Ramos (cell line): ENCODE measurements around the gene USP10.

Experiments used
- in situ Hi-C: fragments of 300-500 bp; cut with MboI; formaldehyde crosslinking; loops from one replicate; pipeline ENCODE4 v1.14.3; 2022; ENCODE audit warnings: low sequenced_read_pairs; ENCODE audit not compliant: unreplicated experiment

Gene USP10, protein sequence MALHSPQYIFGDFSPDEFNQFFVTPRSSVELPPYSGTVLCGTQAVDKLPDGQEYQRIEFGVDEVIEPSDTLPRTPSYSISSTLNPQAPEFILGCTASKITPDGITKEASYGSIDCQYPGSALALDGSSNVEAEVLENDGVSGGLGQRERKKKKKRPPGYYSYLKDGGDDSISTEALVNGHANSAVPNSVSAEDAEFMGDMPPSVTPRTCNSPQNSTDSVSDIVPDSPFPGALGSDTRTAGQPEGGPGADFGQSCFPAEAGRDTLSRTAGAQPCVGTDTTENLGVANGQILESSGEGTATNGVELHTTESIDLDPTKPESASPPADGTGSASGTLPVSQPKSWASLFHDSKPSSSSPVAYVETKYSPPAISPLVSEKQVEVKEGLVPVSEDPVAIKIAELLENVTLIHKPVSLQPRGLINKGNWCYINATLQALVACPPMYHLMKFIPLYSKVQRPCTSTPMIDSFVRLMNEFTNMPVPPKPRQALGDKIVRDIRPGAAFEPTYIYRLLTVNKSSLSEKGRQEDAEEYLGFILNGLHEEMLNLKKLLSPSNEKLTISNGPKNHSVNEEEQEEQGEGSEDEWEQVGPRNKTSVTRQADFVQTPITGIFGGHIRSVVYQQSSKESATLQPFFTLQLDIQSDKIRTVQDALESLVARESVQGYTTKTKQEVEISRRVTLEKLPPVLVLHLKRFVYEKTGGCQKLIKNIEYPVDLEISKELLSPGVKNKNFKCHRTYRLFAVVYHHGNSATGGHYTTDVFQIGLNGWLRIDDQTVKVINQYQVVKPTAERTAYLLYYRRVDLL

DNA sequence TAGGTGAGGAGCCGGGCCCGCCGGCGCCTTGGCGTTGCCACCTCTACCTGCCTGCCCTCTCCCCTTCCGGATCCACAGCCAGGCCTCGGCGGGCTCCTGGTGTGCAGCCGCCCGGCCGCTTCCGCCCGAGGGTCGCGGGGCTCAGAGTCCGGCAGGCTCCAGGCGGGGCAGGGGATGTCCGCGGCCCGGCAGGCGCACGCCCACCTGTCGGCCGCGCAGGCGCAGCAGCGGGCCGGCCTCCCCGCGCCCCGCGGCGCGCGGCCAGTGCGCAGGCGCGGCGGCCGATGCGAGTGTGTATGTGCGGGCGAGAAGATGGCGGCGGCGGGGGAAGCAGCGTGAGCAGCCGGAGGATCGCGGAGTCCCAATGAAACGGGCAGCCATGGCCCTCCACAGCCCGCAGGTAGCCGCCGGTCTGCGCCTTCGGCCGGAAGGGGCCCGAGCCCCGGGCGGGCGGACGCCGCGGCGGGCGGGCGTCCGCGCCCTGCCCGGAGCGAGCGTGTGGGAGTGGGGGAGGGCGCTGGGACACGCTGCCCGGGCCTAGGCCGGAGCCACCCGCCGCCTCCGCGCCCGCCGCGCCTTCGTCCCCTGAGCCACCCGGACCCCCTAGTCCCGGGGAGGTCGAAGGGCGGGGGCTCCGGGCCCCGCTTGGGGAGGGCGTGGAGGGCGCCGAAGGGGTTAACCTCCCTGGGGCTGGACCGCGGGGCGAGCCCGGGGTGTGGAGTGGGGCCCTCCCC lies at the start of gene USP10:
Gene USP10 (plus strand): TSS at position 289 of the 734 bp plus-strand sequence. CDS start 91 bp downstream, at position 380.
- in situ Hi-C loops = no loop called here

DNA sequence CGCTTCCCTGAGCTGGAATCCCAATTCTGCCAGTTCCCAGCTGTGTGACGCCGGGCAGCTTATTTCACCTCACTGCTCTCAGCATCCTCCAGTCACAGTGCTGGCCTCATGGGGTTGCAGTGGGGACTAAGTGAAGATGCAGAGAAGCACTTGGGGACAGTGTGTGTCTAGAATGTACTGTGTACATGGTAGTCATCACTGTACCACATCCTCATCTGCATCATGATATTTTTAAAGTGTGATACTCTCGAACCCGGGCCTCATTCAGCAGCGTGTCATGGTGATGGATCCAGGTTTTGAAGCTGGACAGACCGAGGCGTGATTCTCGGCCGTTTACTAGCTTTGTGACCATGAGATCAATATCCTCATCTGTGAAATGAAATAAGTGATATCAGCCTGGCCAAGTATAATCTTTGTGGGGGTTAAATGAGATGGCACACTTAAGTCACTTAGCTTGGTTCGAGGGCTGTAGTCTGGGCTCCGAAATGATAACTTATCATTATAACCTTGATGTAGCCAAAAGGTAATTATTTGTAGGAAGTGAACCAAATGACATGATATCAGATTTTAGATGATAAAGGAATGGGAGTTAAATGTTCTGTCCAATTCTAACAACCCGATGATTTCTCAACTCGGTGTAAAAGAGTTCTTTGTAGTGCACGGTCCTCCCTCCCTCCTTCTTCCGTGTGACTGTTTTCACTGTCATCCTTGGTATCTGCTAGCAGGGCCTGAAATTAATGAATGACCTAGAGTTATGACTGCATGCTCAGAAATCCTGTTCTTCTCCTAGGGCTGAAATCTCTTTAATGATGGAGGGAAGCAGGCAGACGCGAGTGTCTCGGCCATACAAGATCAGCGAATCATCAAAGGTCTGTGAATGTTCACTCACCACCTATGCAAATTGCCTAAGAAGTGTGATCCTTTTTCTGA lies 49.5 kb upstream of the USP10 start:
- in situ Hi-C loops = no loop called here

DNA sequence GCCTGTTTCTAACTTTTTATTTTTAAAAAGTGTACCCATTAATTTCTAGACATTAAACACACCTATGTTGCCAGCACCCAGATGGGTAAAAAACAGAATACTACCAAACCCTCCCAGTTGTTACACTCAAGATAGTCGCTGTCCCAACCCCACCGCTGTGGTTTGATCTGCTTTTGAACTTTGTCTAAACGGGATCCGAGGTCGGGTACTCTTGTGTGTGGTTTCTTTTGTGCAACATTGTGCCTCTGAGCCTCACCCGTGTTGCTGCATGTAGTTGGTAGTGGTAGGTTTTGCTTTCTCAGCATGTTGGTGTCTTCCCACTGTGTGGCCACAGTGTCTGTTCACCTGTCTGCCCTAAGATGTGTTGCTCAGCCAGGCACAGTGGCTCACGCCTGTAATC lies 47.2 kb upstream of the USP10 start:
- in situ Hi-C loops = no loop called here

DNA sequence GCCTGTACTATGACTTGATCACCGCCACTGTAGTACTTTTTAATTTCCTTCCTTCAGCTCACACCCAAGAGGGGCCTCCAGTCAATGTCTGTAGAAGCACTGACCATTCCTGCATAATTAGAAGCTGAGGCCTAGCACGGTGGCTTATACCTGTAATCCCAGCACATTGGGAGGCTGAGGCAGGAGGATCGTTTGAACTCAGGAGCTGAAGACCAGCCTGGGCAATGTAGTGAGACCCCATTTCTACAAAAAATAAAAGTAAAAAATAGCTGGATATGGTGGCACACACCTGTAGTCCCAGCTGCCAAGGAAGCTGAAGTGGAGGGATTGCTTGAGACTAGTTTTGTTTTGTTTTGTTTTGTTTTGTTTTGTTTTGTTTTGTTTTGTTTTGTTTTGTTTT lies 45.6 kb upstream of the USP10 start:
- in situ Hi-C loops = no loop called here

DNA sequence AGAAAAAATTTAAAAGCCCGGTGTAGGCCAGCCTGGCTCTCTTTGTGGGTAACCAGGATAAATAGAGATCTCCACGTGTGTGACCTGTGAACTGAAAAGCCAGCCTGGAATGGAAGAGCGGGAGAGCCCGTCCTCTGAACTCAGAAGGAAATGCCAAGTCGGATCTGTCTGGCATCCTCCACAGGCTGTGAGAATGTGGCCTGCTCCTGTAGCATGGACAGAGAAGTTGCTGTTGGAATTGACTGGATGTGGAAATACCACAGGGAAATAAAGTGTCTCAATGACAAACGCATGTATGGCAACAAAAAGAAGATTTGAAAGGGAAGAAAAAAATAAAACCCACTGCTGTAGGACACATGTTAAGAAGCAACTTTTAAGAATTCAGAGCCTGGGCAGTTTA lies 44.8 kb upstream of the USP10 start:
- in situ Hi-C loops = no loop called here

DNA sequence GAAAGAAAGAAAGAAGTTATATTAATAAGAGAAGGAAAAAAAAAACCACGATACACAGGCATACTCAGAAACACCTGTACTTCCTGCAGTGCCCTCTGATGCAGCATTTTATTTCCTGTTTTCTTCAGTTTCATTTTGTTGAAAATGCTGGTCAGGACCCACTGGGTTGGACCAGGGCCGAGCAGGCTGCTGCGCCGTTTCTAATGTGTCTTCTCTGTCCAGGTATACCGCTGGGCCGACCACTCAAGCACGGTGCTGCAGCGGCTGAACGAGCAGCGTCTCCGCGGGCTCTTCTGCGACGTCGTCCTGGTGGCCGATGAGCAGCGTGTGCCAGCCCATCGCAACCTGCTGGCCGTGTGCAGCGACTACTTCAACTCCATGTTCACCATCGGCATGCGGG lies 43.2 kb upstream of the USP10 start:
- in situ Hi-C loops = no loop called here

DNA sequence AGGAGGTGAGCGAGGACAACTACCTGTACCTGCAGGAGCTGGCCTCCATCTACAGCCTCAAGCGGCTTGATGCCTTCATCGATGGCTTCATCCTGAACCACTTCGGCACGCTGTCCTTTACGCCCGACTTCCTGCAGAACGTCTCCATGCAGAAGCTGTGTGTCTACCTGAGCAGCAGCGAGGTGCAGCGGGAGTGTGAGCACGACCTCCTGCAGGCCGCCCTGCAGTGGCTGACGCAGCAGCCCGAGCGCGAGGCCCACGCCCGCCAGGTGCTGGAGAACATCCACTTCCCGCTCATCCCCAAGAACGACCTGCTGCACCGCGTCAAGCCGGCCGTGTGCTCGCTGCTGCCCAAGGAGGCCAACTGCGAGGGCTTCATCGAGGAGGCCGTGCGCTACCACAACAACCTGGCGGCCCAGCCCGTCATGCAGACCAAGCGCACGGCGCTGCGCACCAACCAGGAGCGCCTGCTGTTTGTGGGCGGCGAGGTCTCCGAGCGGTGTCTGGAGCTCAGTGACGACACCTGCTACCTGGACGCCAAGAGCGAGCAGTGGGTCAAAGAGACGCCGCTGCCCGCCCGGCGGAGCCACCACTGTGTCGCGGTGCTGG lies 42.5 kb upstream of the USP10 start:
- in situ Hi-C loops = no loop called here

DNA sequence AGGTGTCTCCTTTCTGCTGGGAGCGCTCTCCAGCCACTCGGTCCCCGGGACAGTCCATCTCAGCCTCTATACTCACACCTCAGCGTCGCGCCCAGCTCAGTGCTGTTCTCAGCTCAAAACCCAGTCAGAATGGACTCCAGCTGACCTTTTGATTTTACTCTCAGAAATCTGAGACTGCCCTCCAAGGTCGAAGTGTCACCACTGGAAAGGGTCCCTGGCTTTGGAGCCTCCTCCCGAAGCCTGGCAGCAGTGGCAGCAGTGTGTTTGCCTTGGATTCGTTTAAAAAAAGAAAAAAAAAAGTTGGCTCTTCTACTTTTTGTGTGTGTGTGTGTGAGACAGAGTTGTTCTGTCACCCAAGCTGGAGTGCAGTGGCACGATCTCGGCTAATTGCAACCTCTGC lies 41.1 kb upstream of the USP10 start:
- in situ Hi-C loops = no loop called here

DNA sequence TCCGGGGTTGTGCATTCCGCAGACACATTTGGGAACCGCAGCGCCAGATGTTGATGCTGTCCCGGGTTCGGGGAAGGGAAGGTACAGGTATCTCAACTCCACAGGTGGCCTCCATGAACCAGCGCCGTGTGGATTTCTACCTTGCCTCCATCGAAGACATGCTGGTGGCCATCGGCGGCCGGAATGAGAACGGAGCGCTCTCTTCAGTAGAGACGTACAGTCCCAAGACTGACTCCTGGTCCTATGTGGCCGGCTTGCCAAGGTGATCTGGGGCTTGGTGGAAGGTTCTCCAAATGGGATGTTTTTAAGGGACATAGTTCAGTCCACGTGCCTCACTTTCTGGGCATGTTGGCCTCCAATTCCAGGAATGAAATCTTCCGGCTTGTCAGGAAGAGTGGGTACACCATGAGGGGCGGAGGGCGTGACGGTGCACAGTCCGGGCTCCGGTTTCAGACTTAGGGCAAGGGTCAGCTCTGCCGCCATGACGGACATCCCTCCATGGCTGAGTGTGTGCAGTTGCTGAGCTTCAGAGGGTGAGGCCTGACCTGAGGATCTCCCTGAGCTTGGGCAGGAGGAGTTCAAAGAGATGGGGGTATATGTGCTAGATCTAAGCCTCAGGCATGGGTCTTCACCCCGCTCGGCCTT lies 40.0 kb upstream of the USP10 start:
- in situ Hi-C loops = no loop called here

DNA sequence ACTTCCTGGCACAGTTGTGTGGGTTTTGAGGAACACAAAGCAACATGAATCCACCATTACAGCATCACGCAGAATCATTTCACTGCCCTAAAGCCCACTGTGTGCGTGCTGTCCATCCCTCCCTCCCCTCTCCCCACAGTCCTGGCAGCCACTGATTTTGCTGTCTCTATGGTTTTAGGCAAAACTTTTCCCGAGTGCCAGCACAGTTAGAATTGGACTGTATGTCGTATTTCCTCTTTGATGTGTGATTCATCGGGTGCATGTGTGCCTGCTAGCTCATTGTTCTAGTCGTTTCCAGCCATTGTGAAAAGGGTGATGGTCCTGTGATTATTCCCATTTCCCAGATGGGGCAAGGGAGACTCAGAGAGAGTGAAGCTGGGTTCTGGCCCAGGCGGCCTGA lies 38.8 kb upstream of the USP10 start:
- in situ Hi-C loops = no loop called here

DNA sequence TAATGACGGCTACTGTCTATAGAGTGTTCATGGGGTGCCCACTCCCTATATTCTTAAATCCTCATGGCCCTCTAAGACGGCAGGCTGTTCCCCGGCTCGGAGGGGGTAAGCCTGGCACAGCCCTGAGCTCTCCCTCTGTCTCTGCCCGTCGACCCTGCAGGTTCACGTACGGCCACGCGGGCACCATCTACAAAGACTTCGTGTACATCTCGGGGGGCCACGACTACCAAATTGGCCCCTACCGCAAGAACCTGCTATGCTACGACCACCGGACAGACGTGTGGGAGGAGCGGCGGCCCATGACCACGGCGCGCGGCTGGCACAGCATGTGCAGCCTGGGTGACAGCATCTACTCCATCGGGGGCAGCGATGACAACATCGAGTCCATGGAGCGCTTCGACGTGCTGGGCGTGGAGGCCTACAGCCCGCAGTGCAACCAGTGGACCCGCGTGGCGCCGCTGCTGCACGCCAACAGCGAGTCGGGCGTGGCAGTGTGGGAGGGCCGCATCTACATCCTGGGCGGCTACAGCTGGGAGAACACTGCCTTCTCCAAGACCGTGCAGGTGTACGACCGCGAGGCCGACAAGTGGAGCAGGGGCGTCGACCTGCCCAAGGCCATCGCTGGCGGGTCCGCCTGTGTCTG lies 38.3 kb upstream of the USP10 start:
- in situ Hi-C loops = no loop called here

DNA sequence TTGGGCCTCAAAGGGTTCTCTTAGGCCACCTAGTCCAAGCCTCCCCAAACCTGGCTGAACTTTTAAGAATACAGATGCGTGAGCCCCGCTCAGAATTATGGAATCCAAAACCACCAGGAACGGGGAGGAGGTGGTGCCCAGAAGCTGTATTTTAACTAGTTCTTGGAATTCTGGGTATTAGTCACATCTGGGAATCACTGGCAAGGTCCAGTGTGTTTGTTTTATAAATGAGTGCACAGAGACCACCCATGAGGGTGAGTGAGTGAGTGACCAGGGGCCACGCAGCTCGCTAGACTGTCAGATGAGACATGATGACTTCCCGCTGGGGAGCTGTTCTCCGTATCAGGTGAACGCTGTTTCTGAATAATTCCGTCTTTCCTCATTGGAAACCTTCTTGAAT lies 37.3 kb upstream of the USP10 start:
- in situ Hi-C loops = no loop called here

DNA sequence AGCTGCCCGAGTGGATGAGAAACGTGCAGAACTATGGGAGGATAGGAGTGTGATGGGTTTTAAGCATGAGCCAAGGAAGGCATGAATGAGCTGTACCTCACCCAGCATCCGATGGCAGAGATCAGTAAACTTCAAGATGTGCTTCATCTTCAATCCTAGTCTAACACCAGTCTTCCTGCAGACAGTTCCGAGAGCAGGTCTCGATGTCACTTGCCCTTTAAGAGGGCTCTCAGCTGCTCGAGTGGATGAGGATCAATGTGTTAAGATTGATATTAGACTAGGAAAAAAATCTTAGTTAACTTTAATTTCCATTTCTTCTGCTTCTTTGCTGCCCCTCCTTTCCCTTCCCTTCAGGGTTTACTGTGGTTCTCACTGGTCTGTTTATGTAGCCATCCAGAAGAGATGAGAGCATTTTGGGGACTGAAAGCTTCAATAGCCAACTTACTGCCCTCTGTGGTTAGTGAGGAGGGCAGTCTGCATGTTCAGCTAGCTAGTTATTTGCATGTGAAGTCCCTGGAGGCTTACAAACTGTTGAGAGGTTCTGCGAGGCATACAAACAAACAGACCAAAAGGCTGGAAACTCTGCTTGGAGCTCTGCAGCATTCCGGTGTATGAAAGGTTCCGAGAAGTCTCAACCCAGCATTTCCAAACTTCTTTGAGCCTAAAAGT lies 36.2 kb upstream of the USP10 start:
- in situ Hi-C loops = no loop called here

DNA sequence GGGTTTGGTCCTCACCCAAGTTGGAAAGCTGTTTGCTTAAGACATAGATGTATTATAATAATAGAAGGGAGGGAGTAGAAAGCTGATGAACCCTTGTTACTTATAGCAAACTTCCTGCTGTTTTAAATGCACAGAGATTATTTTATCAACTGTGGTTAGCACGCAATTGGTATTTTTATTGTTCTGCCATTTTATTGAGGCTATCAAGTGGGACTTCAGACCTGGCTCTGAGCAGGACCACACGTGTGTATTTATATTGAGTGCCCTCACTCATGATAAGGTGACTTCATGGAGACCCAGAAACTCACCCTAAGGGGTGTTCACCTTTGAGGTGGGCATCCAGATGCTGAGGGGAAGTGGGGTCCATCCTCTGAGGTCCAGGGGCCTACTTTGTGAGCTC lies 34.4 kb upstream of the USP10 start:
- in situ Hi-C loops = no loop called here

DNA sequence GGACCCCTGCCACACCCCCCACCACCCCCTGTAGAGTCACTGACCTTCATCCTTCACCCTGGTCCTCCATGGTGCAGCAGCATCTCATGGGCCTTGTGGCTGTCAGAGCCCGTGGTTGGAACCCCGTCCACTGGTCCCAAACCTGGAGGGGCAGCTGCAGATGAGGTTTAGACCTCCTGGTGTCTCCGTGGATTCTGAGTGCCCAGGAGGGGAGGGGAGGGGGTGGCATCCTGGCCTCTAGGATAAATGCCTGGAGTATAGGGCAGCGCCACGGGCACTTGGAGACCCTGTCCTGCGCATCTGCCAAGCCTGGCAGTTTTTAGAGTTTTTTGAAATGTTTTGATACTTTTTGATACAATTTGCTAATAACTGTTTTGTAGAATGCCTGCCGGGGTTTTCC lies 34.0 kb upstream of the USP10 start:
- in situ Hi-C loops = no loop called here

DNA sequence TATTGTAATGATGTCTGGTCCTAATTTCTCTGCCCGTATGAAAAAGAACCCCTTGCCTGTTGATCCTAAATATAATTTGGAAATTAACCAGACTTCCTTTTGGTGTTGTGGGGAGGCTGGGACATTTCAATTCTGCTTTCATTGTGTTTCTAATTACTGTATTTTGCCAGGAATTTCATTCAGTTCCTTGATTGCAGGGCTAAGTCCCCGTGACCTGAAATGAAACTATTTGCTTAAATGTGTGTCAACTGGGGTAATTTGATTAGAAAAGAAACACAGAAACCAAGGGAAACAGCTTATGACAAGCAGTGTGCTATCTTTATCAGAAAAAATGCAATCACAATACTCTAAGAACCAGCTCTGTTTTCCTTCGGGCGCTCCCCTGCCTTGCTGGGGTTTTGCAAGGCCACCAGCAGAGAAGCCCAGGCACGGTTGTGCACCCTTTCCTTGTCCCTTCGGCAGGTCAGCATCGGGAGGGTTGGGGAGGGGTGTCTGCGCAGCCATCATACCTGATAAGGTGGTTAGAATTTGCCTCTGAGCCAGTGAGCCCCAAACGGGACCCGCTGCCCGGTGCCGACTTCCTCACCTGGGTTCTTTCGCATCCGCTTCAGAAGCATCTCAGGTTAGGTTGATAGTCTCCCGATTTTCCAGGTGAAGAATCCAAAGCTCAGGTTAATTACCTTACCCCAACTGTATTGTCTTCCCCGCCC lies 32.0 kb upstream of the USP10 start:
- in situ Hi-C loops = no loop called here

DNA sequence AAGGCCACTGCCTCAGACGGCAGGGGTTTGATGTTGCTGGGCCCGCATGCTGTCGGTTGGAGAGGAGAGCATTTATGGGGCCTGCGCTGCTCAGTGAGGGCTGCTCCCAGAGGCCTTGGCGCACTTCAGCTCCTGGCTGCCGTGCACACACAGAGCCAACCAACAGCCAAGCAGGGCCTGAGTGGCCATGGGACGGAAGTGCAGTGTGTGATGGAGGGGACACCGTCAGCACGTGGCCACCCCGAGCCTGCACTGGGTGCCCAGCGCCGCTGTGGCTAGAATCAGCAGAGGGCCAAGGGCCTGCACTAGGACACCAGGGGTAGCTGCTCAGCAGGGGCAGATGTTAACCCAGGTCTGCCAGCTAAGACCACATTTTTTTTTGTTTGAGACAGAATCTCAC lies 29.7 kb upstream of the USP10 start:
- in situ Hi-C loops = no loop called here
